GM18517 (cell line): ENCODE data around the gene UNC5B.

Experiments
- ATAC-seq: cut with Tn5 transposase; IDR thresholded peaks from one replicate; pipeline ENCODE4 v1.9.1; 2021; ENCODE audit warnings: mild to moderate bottlenecking, moderate library complexity; ENCODE audit not compliant: unreplicated experiment

UNC5B gene

DNA sequence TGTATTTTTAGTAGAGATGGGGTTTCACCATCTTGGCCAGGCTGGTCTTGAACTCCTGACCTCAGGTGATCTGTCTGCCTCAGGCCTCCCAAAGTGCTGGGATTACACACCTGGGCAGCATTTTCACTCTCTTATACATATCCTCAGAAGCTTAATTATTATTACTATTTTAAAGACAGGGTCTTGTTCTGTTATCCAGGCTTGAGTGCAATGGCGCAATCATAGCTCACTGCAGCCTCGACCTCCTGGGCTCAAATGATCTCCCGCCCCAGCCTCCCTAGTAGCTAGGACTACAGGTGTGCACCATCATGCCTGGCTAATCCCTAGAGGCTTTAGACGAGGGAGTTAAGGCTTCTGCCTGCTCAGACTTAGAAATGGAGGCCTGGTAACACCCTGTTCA is 26.3 kb downstream of the UNC5B start:
- no peak for ATAC-seq

DNA sequence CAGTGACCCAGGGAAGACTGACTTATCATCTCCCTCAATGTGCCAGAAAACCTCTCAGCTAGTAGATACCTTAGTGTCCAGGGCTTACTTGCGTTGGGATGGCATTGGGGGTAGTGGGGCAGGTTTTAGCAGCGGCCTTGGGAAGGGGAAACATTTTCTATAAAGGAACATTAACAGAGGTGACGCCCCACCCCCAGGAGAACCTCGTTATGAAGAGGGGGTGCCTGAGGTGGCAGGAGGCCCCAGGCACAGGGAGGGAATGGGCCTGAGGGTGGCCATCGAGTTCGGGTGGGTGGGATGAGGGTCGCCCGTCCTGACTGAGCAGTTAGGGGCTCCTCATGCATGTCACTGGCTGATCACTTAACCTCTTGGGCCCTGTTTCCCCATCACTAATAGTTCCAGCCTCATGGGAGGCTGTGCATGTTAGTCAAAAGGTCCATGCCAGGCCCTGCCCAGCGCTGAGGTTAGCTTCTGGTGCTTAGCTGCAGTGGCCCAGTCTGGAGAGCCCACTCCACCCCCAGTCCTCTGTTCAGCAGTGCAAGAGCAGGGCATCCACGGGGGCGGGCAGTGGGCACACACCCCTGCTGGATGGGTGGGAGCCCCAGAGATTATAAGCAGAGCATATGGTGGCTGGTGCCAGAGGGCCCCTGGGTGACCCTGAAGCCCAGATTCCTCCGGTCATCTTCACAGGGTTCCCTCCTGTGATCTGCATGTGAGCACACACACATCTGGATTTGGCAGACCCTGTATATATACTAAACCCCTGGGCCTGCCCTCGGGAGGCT is 27.0 kb downstream of the UNC5B start:
- ATAC-seq = no peak

DNA sequence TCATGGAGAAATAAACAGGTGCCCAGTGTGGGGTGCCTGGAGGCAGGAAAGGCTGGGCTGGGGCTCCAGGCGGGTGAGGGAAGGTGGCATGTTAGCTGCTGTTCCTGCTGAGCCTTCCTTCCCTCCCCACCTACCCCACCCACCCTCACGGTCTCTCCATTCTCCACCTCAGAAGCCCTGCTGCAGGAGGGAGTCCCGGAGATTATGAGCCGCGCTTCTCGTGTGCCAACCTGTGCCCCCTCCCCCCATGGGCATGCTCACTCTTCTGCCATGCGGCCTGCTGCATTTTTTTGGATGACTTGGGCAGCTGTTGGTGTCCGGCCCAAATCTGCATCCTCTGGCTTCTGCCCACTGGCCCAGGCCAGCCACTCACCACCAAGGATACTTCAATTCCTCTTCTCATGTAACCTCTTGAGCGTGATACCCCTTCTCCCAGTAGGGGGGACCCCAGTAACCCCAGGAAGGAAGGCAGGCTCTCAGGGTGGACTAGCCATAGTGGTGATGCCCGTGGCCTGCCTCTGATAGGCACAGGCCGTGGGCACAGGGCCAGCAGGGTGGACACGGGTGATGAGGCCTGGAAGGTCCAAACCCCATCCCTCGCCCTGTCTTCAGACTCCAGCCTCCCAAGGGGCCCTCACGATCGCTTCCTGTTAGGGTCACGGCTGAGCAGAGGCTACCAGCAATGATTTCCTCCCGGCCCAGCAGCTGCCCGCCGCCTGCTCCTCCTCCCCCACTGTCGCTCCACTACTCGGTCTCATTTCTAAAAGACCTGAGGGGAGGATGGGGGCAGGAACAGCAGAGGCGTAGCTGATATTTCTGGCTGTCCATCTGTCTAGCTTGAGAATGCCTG is 27.8 kb downstream of the UNC5B start:
- ATAC-seq = no peak

DNA sequence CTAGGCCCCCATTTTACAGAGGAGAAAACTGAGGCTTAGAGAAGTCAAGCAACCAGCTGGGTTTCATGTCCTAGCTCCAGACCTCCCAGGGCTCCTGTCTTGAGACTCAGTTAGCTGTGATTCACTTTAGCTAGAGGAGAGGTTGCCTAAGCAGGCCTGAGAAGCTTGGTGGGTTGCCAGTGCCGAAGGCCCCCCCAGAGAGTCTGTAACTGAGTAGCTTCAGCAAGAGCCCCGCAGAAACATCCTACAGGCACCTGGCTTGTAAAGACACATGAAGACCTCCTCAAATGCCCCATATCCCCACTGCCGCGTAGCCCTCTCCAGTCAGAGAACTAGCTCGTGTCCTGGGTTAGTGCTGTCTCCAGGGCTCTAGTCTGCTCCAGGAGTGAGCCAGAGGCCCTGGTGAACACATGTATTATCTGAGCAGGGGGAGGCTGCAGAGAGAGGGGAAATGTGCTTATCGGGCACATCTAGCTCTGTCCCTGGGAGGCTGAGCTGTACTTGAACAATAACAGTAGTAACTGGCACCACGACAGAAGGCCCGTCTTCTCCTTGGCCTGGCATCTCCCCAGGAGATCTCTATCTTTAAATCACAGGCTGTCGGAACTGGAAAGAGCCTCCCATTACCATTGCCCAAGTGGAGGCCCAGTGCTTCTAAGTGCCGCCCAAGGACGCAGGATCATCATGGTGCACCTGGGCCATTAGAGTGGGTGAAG is 28.9 kb downstream of the UNC5B start:
- no peak for ATAC-seq

DNA sequence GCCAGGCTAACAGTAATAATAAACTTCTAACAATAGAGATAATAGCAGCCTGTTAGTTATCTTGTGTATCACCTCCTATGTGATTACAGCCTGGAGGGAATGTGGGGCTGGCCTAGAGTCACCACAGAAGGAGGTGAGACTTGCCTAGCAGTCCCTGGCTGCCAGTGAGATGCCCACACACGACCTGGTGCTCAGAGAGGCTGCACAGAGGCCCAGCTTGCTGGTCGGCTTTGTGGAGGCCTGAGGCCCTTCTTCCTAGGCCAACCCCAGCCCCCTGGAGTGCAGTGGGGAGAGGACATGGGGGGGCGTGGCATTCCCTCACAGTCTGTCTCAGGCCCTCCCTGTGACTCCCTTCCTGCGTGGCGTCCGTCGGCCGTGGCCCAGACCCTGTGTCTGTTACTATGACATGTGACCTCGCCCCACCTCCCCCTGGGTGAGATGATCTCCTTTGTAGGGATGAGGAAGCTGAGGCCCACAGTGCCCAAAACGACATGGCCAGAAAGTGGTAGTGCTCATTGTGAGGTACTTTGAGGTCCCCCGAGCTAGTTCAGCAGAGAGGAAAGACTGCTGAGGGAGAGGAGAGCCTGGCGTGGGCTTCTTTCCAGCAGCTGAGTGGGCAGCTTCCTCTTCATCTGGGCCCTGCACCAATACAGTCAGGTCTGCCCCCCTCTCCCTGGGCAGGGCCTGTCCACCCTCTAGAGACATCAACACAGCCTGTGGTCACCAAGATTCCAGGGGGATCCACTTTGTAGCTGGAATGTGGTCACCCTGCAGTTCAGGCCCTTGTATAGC is 29.7 kb downstream of the UNC5B start:
- ATAC-seq = no peak

DNA sequence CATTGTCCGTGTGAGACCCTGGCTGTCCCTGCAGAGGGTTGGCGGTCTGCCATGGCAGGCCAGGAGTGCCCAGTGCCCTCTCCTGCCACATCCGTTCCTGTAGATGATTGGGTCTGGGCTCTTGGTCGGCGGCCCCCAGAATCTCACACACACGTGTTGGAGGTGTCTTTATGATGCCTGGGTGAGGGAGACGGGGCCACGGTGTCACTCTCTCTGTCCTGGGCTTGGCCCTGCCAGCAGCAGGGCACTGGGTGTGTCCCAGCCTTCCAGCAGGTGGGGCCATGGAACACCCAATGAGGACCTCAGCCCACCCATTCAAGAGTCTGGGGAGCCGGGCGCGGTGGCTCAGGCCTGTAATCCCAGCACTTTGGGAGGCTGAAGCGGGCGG is 30.2 kb downstream of the UNC5B start:
- ATAC-seq = no peak

DNA sequence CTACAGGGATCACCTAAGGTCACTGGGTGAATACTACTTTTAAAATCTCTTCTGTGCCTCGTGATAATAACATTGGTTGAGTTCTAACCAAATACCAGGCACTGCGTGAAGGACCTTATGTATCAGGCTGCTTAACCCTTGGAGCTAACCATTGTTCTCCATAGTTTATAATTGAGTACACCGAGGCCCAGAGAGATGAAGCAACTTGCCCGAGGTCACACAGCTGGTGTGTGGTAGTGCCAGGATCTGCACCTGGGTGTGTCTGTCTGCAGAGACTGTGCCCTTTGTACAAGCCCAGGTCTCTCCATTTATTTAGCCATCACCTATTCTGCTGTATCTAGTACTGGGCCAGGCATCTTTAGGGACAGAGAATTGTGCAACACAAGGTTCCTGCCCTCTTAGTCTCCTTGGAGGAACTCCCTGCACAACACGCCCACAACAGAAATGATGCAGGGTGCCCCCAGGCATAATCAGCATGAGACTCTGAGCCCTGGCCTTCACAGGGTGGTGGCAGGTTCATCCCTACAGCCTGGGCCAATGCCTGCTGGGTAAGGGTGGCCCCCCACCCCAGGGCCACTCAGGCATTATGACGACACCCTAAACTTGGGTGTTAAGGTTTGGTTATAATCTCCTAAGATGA is 31.5 kb downstream of the UNC5B start:
- ATAC-seq = no peak

DNA sequence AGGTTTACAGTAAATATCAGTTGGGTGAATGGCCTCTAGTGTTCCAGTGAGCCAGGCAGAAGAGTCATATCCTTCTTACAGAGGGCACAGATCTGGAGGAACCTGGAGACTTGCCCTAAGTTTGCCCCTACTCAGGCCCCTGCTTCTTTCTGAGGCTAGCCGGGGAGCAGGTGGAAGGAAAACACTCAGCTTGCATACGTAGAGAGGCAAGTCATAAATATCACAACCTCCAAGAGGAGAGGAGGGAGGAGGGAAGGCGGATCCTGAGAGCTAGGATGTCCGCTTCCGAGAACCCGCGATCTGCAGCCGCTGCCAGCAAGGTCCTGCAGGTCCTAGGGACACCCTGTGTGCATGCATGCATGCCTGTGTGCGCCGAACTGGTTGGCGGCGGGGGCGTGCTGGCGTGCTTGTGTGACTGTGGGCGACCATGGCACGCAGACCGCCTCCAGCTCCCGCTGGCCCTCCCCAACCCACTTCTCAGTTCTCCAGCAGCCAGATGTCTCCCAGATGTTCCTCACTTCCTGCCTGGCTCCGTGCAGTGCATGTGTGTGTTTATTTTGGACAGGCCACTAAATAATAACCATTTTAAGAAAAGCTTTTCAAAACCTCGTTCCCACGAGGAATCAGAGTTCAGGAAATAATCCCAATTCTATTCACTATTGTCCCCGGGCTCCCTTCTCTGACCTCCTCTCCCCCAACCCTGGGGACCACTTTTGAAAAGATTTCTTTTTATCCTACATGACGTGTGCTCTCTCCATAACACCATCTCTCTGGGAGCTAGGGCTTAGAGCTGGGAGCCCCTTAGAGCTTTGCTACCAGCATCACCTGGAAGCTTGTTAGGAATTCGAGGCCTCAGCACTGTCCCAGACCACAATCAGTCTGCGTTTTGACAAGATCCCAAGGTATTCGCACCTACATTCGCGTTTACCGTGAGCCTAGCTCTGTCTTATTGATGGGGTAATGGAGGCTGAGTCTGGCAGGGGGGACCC is 32.4 kb downstream of the UNC5B start:
- ATAC-seq = no peak

DNA sequence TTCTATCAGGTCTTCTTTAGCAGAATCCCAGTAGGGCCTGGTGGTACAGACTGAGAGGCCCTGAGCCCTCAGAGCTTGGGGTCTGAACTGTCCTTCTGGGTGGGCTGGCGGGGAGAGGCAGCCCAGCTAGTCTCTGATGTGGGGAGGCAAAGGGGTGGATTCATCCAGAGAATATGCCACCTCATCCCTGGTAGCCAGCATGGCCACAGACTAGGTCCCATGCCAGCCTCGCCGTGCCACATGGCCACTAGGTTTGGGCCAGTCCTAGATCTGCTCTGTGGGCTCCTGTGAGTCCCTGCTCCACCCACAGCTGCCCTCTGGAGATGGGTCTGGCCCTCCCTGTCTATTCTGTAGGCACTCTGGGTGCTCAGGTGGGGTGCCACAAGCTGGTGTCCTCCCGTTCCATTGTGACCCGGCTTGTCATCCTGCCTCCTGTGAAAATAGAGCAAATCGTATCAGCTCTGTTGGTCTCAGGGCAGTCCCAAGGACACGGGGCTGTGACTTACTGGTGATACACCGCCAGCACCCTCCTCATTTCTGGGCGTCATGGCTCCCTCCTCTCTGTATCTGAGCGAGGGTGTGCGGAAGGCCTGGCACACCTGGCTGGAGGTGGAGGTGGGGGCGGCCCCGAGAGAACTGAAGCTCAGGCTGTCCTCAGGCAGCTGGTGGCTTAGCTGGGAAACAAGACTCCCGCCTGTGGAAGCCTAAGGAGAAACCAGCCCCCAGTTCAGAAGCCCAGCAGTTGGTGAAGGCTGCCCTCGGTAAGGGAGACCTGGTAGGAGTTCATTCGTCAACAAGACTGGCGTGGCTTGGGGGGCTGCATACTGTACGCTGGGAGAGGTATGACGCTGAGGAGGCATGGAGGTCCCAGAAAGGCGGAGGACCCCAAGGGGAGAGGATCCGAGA is 33.3 kb downstream of the UNC5B start:
- ATAC-seq = no peak

DNA sequence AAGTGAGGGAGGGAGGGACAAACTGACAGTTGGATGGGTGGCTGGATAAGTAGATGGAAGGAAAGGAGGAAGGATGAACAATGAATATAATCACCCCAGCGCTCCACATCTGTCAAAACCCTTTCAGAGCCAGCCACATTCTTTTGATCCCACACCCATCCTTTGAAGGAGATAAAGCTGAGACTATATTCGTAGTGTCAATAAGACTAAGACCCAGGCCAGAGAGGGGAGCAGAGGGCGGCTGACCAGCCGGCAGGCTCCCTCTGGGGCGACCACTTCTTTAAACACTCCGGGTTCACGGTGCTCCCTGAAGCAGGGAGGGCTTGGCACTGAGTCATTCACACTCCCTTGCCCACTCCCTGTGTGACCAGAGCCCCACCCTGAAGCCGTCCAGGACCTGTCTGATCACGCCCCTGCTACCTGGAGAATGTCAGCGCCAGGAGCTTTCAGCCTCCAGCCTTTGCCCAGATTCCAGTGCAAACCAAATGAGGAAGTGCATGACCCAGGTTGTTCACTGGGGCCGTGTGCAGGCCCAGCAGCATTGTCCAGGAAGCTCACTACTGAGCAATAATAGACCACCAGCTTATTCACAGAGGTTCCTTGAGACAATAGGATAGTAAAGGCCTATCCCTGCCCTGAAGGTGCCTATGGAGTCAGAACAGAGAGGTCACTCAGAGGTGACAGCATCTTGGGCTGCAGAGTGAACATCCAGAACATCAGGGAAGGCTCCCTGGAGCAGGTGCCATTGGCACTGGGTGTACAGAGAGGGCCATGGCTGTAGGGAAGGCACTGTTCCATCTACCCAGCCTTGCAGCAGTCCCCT is 34.4 kb downstream of the UNC5B start:
- ATAC-seq = no peak

DNA sequence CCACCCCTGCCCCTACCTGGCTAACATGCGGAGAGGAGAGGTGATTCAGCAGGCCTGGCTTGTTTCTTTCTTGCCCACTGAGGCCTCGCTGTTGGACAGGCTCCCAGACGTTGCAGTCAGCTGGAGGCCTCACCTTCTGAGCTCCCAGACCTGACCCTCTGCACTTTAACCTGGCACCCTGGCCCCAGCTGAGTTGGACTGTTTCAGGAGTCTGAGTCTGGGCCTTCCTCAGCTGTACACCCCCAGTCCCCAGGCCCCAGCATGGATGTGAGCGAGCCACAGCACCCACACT is 35.0 kb downstream of the UNC5B start:
- ATAC-seq = no peak

DNA sequence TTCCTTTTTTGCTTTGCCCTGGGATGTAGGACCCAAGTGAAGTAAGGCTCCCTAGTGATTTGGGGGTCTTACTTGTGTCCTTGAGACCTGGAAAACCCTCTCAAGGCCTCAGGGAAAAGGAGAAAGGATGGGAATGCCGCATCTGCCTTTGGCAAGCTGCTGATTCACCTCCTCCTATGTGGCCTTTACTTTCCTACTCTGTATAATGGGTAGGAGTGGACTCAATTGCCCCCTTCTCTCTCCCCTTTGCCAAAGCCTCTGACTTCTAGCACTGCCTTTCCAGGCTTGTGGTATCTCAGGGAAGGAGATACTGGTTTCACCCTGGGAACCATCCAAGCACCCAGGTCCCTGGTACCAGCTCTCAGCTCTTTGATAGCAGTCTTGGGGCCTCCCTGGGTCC is 35.4 kb downstream of the UNC5B start:
- ATAC-seq = no peak

DNA sequence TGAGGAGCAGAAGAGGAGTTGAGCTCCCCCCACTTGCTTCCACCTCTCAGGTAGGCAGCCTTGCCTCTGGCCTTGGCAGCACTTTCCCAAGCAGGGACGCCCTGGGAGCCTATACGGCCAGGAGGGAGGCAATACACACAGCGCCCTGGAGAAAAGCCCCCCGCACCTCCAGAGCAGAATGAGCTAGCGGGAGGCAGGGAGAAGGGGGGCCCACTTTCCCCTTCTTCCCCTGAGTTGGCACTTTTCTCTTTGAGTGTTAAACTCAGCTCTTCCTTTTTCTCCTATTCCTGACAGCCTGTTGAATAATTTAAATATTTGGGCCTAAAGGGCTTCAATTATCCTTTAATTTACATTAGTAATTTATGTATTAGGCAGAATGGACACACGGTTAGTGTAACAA is 35.8 kb downstream of the UNC5B start:
- ATAC-seq = no peak

DNA sequence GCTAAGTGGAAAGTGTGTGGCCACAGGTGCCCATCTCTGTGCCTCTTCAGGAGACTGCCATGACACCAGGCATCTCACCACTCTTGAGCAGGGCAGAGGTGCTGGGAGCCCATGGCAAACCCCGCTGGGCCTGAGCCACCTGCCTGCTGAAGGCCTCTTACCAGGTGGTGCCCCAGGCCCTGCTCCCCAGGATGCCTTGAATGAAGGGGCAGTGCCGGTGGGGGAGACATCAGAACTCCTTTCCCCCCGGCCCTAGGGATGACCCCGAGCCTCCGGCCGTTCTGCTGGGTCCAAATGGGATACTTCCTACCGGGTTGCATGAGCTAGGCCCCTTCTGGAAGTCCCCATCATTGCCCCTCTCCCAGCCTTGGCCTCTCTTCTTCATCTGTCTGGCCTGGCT is 37.6 kb downstream of the UNC5B start:
- no peak for ATAC-seq

DNA sequence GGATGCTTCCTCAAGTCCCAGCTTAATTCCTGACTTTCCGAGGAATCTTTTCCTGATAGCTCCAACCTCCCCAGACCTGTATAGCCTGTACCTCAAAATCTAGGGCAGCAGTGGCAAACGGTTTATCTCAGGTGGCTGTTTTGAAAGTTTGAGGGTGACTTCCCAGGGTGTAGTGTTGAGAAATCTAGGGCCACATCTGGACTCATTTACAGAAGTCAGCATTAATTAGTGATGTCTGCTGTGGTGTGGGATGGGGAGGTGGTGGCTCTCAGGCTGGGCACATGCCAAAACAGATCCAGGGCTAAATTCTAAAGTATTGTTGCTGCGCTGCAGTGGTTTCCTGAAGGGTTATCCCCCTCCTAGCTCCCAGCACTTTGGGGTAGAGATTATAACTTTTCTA is 38.0 kb downstream of the UNC5B start:
- ATAC-seq = no peak

DNA sequence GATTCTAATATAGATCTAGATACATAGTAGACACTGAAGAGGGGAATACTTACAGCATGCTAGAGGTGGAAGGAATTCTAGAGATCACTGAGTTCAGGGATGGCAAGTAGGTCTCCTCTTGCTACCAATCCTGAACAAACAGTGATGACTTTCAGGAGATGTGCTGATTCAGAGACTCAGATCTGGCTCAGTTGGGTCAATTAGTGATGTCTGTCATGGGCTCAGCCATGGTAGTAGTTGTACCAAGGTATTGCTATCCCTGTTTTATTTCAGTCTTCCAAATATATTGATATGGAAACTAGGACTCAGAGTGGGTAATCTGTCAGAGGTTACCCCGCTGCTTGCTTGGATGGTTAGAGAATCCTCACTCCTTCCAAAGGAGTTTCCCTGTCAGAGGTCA is 38.5 kb downstream of the UNC5B start:
- ATAC-seq = no peak

DNA sequence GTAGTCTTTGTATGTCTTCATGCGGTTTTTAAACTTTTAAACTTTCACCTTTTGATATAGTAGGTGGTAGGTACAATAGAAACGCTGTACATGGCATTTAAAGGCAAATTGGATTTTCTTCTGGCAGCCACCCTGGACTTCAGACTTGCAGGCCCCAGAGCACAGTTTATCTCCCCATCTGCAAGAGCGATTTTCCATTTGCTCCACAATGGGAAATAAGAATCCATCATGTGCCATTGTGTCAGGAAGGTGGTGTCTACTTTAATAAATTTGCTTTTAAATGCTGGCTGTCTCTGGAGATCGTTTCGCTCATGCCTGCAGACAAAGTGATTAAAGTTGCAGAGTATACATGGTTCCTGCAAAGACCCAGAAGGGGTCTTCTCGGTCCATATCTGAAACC is 38.9 kb downstream of the UNC5B start:
- ATAC-seq = no peak

DNA sequence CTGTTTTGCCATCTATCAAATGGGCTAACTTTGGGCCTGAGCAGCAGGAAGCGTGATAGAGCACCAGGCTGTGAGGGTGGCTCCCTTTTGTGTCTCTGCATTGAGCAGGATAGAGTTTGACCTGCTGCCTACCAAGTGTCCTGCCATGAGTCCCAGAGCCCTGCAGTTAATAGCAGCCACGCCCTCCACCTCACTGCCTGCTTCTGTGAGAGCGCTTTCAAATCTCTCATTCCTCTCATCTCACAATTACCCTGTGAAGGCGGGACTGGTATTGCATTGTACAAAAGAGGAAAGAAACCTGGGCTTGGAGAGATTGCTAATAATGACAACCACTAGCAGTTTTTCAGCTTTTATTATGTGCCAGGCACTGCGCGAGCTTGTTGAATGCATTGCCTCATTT is 39.9 kb downstream of the UNC5B start:
- ATAC-seq = no peak
